ENCODE results near the gene HIF1A. TPM values are rescaled to one million over a fixed set of nuclear protein-coding genes. Genes with fewer than 3 reads are reported as not detected.
A peak's percentile ranks its signal among the peaks of the same experiment; 100 is the strongest.
"Not testable (repeated sequence)": the region's sequence is repeated elsewhere in the genome, so short reads cannot be mapped to it uniquely, and the experiment has no call there.

The HIF1A gene
- total and polyA plus RNA-seq, 10 donors = 34.6 to 312 (median 191) TPM

DNA sequence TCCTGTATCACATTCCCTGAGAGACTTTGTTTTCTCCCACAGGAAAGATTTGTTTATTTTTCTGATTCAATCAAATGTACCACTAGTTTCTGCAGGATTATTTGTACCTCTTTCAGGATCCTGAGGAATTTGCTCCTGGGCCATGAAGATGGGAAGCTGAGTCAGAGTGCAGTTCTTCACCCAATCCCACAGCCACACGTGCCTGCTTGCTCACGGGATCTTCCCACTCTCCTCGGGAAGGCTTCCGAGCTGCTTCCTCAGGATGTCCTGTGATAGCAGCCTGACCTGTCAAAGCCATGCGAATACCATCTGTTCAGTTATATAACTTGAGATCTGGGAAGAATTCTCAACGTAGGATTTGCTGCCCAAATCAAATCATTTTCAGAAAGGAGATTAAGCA lies 41.8 kb upstream of the HIF1A start:
- intact Hi-C loops (cut with DNase I; ENCODE audit: low total_unique reads) = no loop called here
- WGBS, 5 donors = 24 to 49% (median 27%) methylated on average over 6 of the region's 6 CpGs
- H3K4me3 ChIP-seq = no peak overlapping the region
- H3K27me3 ChIP-seq (replicated peaks in 1 of 7) = no peaks in the 10 kb centered on the region
- H3K4me1 ChIP-seq = peaks cover 6 to 34% (median 17%) of the 10 kb centered on the region in 6 donors
- H3K27ac ChIP-seq = peak overlapping the region in 6 of 8 donors; percentile 10 to 49 (median 36)
- no peak for TF ChIP-seq POLR2A (IDR thresholded peaks at IDR 0.05)
- peak in 2 of 3 donors; percentile 79 to 81 for TF ChIP-seq POLR2AphosphoS5 (IDR thresholded peaks at IDR 0.05)
- no peaks in the 10 kb centered on the region for H3K36me3 ChIP-seq
- no peak for DNase-seq
- no peaks in the 10 kb centered on the region for H3K9me3 ChIP-seq

DNA sequence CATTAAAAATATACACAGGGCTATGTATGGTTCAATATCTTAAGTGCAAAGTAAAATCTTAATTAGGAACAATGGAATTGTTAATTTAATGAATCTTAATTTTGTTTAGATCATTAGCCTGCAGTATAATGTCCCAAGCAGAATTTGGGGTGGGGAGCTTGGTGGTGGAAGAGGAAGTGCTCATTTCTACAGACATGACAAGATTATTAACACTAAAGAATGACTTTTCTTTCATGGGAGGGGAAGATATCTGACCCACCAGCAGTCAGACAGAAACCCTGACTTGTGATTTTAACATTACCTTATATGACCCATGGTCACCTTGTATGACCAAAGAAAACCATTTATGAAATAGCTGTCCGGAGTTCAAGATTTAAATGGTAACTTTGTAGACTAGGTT lies 41.3 kb upstream of the HIF1A start:
- Histone ChIP-seq H3K4me1 (peaks cover 6 to 34% (median 17%) of the 10 kb centered on the region in 6 donors), H3K27ac (peak overlapping the region in 6 of 8 donors; percentile 10 to 49 (median 36)), H3K27me3 (replicated peaks in 1 of 7) (no peaks in the 10 kb centered on the region), H3K4me3 (no peak overlapping the region), H3K9me3 (no peaks in the 10 kb centered on the region), H3K36me3 (no peaks in the 10 kb centered on the region)
- TF ChIP-seq POLR2A (IDR thresholded peaks at IDR 0.05) (no peak), POLR2AphosphoS5 (IDR thresholded peaks at IDR 0.05) (no peak)
- TF ChIP-seq, protein P1, sequence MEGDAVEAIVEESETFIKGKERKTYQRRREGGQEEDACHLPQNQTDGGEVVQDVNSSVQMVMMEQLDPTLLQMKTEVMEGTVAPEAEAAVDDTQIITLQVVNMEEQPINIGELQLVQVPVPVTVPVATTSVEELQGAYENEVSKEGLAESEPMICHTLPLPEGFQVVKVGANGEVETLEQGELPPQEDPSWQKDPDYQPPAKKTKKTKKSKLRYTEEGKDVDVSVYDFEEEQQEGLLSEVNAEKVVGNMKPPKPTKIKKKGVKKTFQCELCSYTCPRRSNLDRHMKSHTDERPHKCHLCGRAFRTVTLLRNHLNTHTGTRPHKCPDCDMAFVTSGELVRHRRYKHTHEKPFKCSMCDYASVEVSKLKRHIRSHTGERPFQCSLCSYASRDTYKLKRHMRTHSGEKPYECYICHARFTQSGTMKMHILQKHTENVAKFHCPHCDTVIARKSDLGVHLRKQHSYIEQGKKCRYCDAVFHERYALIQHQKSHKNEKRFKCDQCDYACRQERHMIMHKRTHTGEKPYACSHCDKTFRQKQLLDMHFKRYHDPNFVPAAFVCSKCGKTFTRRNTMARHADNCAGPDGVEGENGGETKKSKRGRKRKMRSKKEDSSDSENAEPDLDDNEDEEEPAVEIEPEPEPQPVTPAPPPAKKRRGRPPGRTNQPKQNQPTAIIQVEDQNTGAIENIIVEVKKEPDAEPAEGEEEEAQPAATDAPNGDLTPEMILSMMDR (IDR thresholded peaks at IDR 0.05 in 8 of 11, conservative IDR thresholded peaks at IDR 0.05 in 3 of 11) = no peak
- DNase-seq = no peak
- WGBS, 5 donors = 78 to 97% (median 83%) methylated on average over 1 of the region's 1 CpG
- intact Hi-C loops (cut with DNase I; ENCODE audit: low total_unique reads) = no loop called here

DNA sequence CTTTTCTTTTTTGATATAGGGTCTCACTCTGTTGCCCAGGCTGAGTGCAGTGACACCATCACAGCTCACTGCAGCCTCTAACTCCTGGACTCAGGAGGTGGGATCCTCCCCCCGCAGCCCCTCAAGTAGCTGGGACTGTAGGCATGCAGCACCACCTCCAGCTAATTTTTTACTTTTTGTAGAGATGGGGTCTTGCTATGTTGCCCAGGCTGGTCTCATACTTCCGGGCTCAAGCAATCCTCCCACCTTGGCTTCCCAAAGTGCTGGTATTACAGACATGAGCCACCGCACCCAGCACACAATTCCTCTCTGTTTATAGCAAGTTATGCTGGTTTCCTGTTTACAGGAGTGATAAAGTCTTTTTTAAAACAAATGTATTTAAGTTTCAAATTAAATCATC lies 39.5 kb upstream of the HIF1A start:
- no peaks in the 10 kb centered on the region for H3K36me3 ChIP-seq
- TF ChIP-seq, protein P1 (IDR thresholded peaks at IDR 0.05 in 8 of 11, conservative IDR thresholded peaks at IDR 0.05 in 3 of 11) = no peak
- TF ChIP-seq POLR2AphosphoS5 (IDR thresholded peaks at IDR 0.05) (no peak), POLR2A (IDR thresholded peaks at IDR 0.05) (no peak)
- WGBS, 5 donors = 81 to 92% (median 88%) methylated on average over 3 of the region's 3 CpGs
- H3K27ac ChIP-seq = no peak overlapping the region
- DNase-seq = no peak
- H3K9me3 ChIP-seq = no peaks in the 10 kb centered on the region
- H3K27me3 ChIP-seq (replicated peaks in 1 of 7) = no peaks in the 10 kb centered on the region
- intact Hi-C loops (cut with DNase I; ENCODE audit: low total_unique reads) = no loop called here
- H3K4me3 ChIP-seq = no peak overlapping the region
- peaks cover 9 to 43% (median 27%) of the 10 kb centered on the region in 6 donors for H3K4me1 ChIP-seq

DNA sequence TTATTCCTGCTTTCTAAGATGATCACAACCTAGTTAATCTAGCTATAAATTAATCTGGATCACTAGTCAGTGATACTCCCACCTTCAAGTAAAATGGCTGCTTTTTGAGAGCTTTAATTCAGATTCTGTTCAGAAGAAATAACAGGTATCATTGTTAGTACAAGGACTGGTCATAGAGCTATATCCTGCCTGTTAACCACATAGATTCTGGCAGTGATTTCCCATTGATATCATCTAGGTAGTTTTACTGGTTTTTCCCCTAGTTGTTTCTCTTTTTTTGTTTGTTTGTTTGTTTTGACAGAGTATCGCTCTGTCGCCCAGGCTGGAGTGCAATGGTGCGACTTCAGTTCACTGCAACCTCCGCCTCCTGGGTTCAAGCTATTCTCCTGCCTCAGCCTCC lies 39.0 kb upstream of the HIF1A start:
- intact Hi-C loops (cut with DNase I; ENCODE audit: low total_unique reads) = no loop called here
- Histone ChIP-seq H3K27ac (no peak overlapping the region), H3K27me3 (replicated peaks in 1 of 7) (no peaks in the 10 kb centered on the region), H3K4me1 (peaks cover 15 to 49% (median 33%) of the 10 kb centered on the region in 6 donors), H3K9me3 (no peaks in the 10 kb centered on the region), H3K4me3 (no peak overlapping the region), H3K36me3 (no peaks in the 10 kb centered on the region)
- 95 to 100% (median 98%) methylated on average over 4 of the region's 4 CpGs for WGBS, 5 donors
- TF ChIP-seq POLR2AphosphoS5 (IDR thresholded peaks at IDR 0.05) = no peak
- TF ChIP-seq, protein P1 (IDR thresholded peaks at IDR 0.05 in 8 of 11, conservative IDR thresholded peaks at IDR 0.05 in 3 of 11) = no peak
- TF ChIP-seq POLR2A (IDR thresholded peaks at IDR 0.05) = no peak
- no peak for DNase-seq

DNA sequence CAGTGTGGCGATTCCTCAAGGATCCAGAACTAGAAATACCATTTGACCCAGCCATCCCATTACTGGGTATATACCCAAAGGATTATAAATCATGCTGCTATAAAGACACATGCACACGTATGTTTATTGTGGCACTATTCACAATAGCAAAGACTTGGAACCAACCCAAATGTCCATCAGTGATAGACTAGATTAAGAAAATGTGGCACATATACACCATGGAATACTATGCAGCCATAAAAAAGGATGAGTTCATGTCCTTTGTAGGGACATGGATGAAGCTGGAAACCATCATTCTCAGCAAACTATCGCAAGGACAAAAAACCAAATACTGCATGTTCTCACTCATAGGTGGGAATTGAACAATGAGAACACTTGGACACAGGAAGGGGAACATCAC lies 37.2 kb upstream of the HIF1A start:
- H3K27ac ChIP-seq; H3K9me3 ChIP-seq; H3K36me3 ChIP-seq; H3K27me3 ChIP-seq (replicated peaks in 1 of 7); DNase-seq; H3K4me3 ChIP-seq; intact Hi-C loops (cut with DNase I; ENCODE audit: low total_unique reads): not testable (repeated sequence)
- peaks cover 32 to 61% (median 47%) of the 10 kb centered on the region in 6 donors for H3K4me1 ChIP-seq
- 88 to 100% (median 98%) methylated on average over 1 to 2 of the region's 3 CpGs for WGBS, 5 donors

Data from spleen (tissue), 11 donors.